ENCODE data around the gene ACOT11.
"Not testable (repeated sequence)": the region's sequence is repeated elsewhere in the genome, so short reads cannot be mapped to it uniquely, and the experiment has no call there.

Gene ACOT11

GRCh38 chr1:54502342-54502741, 45.7 kb upstream of the ACOT11 start:
- DNase-seq (ENCODE audit: extremely low spot score), result no peak
- ChIA-PET CTCF (no interaction called here), POLR2A (no interaction called here)
- no peak for TF ChIP-seq CTCF (IDR thresholded peaks at IDR 0.05; ENCODE audit: control extremely low read depth, extremely low read depth, low read depth, missing control alignments)

- ChIA-PET CTCF (interaction anchor here (2.2 kb wide), 1 partner anchor 17 kb away, joined by 9 read pairs; no protein-coding TSS in a partner anchor), POLR2A (no interaction called here)
- TF ChIP-seq CTCF (IDR thresholded peaks at IDR 0.05; ENCODE audit: control extremely low read depth, extremely low read depth, low read depth, missing control alignments), result no peak
- DNase-seq (ENCODE audit: extremely low spot score), result no peak
Observed at GRCh38 chr1:54506594-54506993, 41.4 kb upstream of the ACOT11 start.

GRCh38 chr1:54507033-54507870, 40.8 kb upstream of the ACOT11 start:
- POLR2A ChIA-PET, result no interaction called here
- CTCF ChIA-PET, result interaction anchor here (0.8 to 2.2 kb wide), 2 partner anchors 18 to 19 kb away, joined by 3 to 9 read pairs; no protein-coding TSS in a partner anchor
- TF ChIP-seq CTCF (IDR thresholded peaks at IDR 0.05; ENCODE audit: control extremely low read depth, extremely low read depth, low read depth, missing control alignments), result no peak
- DNase-seq (ENCODE audit: extremely low spot score), result no peak

GRCh38 chr1:54510715-54511270, 37.2 kb upstream of the ACOT11 start:
- peak; percentile 4 for DNase-seq (ENCODE audit: extremely low spot score)
- ChIA-PET POLR2A (no interaction called here), CTCF (interaction anchor here (4.3 kb wide), 1 partner anchor 21 kb away, joined by 13 read pairs; no protein-coding TSS in a partner anchor)
- no peak for TF ChIP-seq CTCF (IDR thresholded peaks at IDR 0.05; ENCODE audit: control extremely low read depth, extremely low read depth, low read depth, missing control alignments)

- CTCF ChIA-PET, result interaction anchor here (3.0 kb wide), 1 partner anchor 25 kb away, joined by 8 read pairs; no protein-coding TSS in a partner anchor
- DNase-seq (ENCODE audit: extremely low spot score); POLR2A ChIA-PET: not testable (repeated sequence)
Observed at GRCh38 chr1:54513921-54514580, 34.0 kb upstream of the ACOT11 start.

GRCh38 chr1:54516249-54516920, 31.6 kb upstream of the ACOT11 start:
- POLR2A ChIA-PET, result no interaction called here
- CTCF ChIA-PET, result interaction anchor here (1.3 to 3.0 kb wide), 2 partner anchors 27 to 395 kb away, joined by 4 to 8 read pairs; no protein-coding TSS in a partner anchor
- no peak for TF ChIP-seq CTCF (IDR thresholded peaks at IDR 0.05; ENCODE audit: control extremely low read depth, extremely low read depth, low read depth, missing control alignments)
- DNase-seq (ENCODE audit: extremely low spot score), result no peak
